ENCODE results near the gene SEPTIN2. TPM values are rescaled to one million over a fixed set of nuclear protein-coding genes. Genes with fewer than 3 reads are reported as not detected.

SEPTIN2 gene
- total RNA-seq, 2 donors from 2014 or later: 226 to 271 TPM

- DNase-seq (no peak), ATAC-seq (no peak)
- TF ChIP-seq CTCF (IDR thresholded peaks at IDR 0.05): no peak
- no peak for TF ChIP-seq POLR2A (IDR thresholded peaks at IDR 0.05)
- H3K36me3 ChIP-seq (replicated peaks in 1 of 2; ENCODE audit: insufficient read depth in 1 of 2, low read depth in 2 of 2): no peaks in the 10 kb centered on the region
- peaks cover 43% of the 10 kb centered on the region for H3K4me1 ChIP-seq
- intact Hi-C loops (cut with DNase I): no loop called here
- no peaks in the 10 kb centered on the region for H3K9me3 ChIP-seq
- WGBS, 2 donors: 92 to 98% methylated on average over 9 of the region's 9 CpGs
- H3K4me3 ChIP-seq: no peak overlapping the region
- H3K27ac ChIP-seq: no peak overlapping the region
- H3K27me3 ChIP-seq: no peaks in the 10 kb centered on the region
Observed at GRCh38 chr2:241286348-241287090, 29.2 kb upstream of the SEPTIN2 start.

DNA sequence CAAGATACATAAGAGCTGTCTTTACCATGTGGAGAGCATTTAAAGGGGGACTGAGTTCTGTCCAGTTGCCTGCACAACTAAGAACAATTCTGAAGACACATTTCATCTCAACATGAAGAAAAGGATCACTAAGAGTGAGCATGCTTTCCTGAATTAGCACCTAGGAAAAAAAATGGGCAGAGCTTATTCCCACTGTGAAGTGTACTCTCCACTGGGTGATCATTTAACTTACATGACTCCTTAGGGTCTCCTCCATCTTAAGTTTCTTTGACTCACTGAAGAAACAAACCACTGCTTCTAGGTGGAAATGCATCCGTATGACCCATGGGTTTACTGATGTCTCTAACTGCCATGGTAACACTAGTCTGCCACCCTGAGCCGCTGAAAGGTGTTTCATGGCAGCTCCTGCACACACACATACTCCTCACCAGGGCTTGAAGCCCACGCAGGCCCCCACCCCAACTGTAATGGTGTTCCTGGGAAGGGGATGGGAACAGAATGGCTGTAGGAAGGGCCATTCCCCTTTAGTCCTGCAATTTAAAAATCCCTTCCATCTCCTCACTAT is 27.3 kb upstream of the SEPTIN2 start:
- H3K4me3 ChIP-seq: no peak overlapping the region
- peaks cover 33% of the 10 kb centered on the region for H3K4me1 ChIP-seq
- H3K27me3 ChIP-seq: no peaks in the 10 kb centered on the region
- H3K27ac ChIP-seq: no peak overlapping the region
- no peaks in the 10 kb centered on the region for H3K36me3 ChIP-seq (replicated peaks in 1 of 2; ENCODE audit: insufficient read depth in 1 of 2, low read depth in 2 of 2)
- no peak for ATAC-seq
- no peak for DNase-seq
- intact Hi-C loops (cut with DNase I): no loop called here
- 71 to 76% methylated on average over 3 of the region's 3 CpGs for WGBS, 2 donors
- no peaks in the 10 kb centered on the region for H3K9me3 ChIP-seq
- TF ChIP-seq CTCF (IDR thresholded peaks at IDR 0.05) (no peak), POLR2A (IDR thresholded peaks at IDR 0.05) (no peak)

- intact Hi-C loops (cut with DNase I): no loop called here
- WGBS, 2 donors: 46 to 58% methylated on average over 4 of the region's 4 CpGs
- Histone ChIP-seq H3K36me3 (replicated peaks in 1 of 2; ENCODE audit: insufficient read depth in 1 of 2, low read depth in 2 of 2) (no peaks in the 10 kb centered on the region), H3K4me1 (peaks cover 32% of the 10 kb centered on the region), H3K27me3 (no peaks in the 10 kb centered on the region), H3K4me3 (no peak overlapping the region), H3K9me3 (no peaks in the 10 kb centered on the region), H3K27ac (no peak overlapping the region)
- no peak for TF ChIP-seq CTCF (IDR thresholded peaks at IDR 0.05)
- no peak for TF ChIP-seq POLR2A (IDR thresholded peaks at IDR 0.05)
- ATAC-seq (no peak), DNase-seq (no peak)
Observed at GRCh38 chr2:241289053-241289452, 26.7 kb upstream of the SEPTIN2 start.

GRCh38 chr2:241289597-241289996 is 26.1 kb upstream of the SEPTIN2 start:
- H3K9me3 ChIP-seq: no peaks in the 10 kb centered on the region
- H3K36me3 ChIP-seq (replicated peaks in 1 of 2; ENCODE audit: insufficient read depth in 1 of 2, low read depth in 2 of 2): no peaks in the 10 kb centered on the region
- H3K4me3 ChIP-seq: no peak overlapping the region
- ATAC-seq (no peak), DNase-seq (no peak)
- no peaks in the 10 kb centered on the region for H3K27me3 ChIP-seq
- H3K4me1 ChIP-seq: peaks cover 30% of the 10 kb centered on the region
- no peak for TF ChIP-seq POLR2A (IDR thresholded peaks at IDR 0.05)
- peak in 1 of 7 experiments; percentile 7 for TF ChIP-seq CTCF (IDR thresholded peaks at IDR 0.05)
- H3K27ac ChIP-seq: no peak overlapping the region
- WGBS, 2 donors: 34 to 47% methylated on average over 3 of the region's 3 CpGs
- intact Hi-C loops (cut with DNase I): no loop called here

- no peaks in the 10 kb centered on the region for H3K36me3 ChIP-seq (replicated peaks in 1 of 2; ENCODE audit: insufficient read depth in 1 of 2, low read depth in 2 of 2)
- no peak for ATAC-seq
- no peak overlapping the region for H3K4me3 ChIP-seq
- H3K27ac ChIP-seq: no peak overlapping the region
- TF ChIP-seq CTCF (IDR thresholded peaks at IDR 0.05) (no peak), POLR2A (IDR thresholded peaks at IDR 0.05) (no peak)
- WGBS, 2 donors: 81 to 88% methylated on average over 6 of the region's 6 CpGs
- H3K9me3 ChIP-seq: no peaks in the 10 kb centered on the region
- intact Hi-C loops (cut with DNase I): no loop called here
- H3K4me1 ChIP-seq: peaks cover 25% of the 10 kb centered on the region
- no peak for DNase-seq
- no peaks in the 10 kb centered on the region for H3K27me3 ChIP-seq
Observed at GRCh38 chr2:241291153-241291552, 24.6 kb upstream of the SEPTIN2 start.
